A549 (cell line): Measurements from ENCODE around the gene LARGE1. TPM values are rescaled to one million over a fixed set of nuclear protein-coding genes. Genes with fewer than 3 reads are reported as not detected.

Experiments used
- ATAC-seq, 2 experiments: fragments of 200-7000 bp in 1 of 2; fragments of >200 bp in 1 of 2; cut with Nextera tagmentation in 1 of 2; cut with Tn5 transposase in 1 of 2; 3 replicates each; pipeline versions ENCODE4 v1.8.0 to v1.9.1; 2018 to 2020; ENCODE audit warnings: mild to moderate bottlenecking in 1 of 2, moderate library complexity in 1 of 2
- CTCF ChIA-PET: fragments of 300-600 bp; sonication (Branson Sonifier 250); formaldehyde crosslinking; extraction: SDS; loops from one replicate; lab custom pipeline; 2021; ENCODE audit warnings: antibody characterized with exemption, inconsistent platforms; lab: Yijun Ruan, JAX
- POLR2A ChIA-PET: fragments of 350-600 bp; formaldehyde crosslinking; extraction: SDS; loops from one replicate; lab custom pipeline; 2021; ENCODE audit warnings: antibody characterized with exemption, inconsistent platforms; lab: Yijun Ruan, JAX
- DNase-seq, 2 experiments: peaks; one replicate each; pipeline versions ENCODE4 v3.0.0 to v3.0.0-alpha.2; 2011 to 2016; ENCODE audit warnings: low read depth in 1 of 2, low spot score in 1 of 2
- FAIRE-seq: peaks from 2 replicates; lab custom pipeline; 2011; peaks lifted over from hg19 to GRCh38; lab: Jason Lieb, UNC
- H3K27ac ChIP-seq, 2 experiments: fragments of >200 bp; sonication (Bioruptor Twin); formaldehyde crosslinking; 3 replicates each; pipeline ENCODE4 v1.5.1; 2016 to 2017
- H3K4me1 ChIP-seq: fragments of >200 bp; sonication (Bioruptor Twin); formaldehyde crosslinking; 3 replicates; pipeline ENCODE4 v1.6.1; 2016
- H3K4me2 ChIP-seq: fragments of >200 bp; sonication (Bioruptor Twin); formaldehyde crosslinking; 3 replicates; pipeline ENCODE4 v1.6.1; 2016
- H3K4me3 ChIP-seq: fragments of >200 bp; sonication (Bioruptor Twin); formaldehyde crosslinking; 3 replicates; pipeline ENCODE4 v1.5.1; 2016
- H3K9me3 ChIP-seq: fragments of >200 bp; sonication (Bioruptor Twin); formaldehyde crosslinking; 3 replicates; pipeline ENCODE4 v1.6.1; 2016
- ATOH8 ChIP-seq: fragments of 250-450 bp; sonication (Bioruptor Pico); IDR thresholded peaks from 2 replicates; pipeline ENCODE4 v1.5.0; 2020; ENCODE audit warnings: low read depth, mild to moderate bottlenecking, moderate library complexity
- BCL3 ChIP-seq: fragments of >200 bp; sonication (Bioruptor Twin); formaldehyde crosslinking; IDR thresholded peaks from 3 replicates; pipeline ENCODE4 v1.6.1; 2016
- CBX2 ChIP-seq: fragments of 200-600 bp; sonication (generic); IDR thresholded peaks from 2 replicates; pipeline ENCODE4 v1.6.1; 2016; ENCODE audit warnings: low read depth, mild to moderate bottlenecking, borderline replicate concordance
- CEBPB ChIP-seq, 2 experiments: fragments of >200 bp in 1 of 2; sonication (Bioruptor Twin) in 1 of 2; formaldehyde crosslinking in 1 of 2; IDR thresholded peaks; 2 replicates each; pipeline ENCODE4 v1.6.1; 2012 to 2016
- CHD2 ChIP-seq: fragments of 150-350 bp; IDR thresholded peaks from 2 replicates; pipeline ENCODE4 v1.6.1; 2014; ENCODE audit warnings: low read length; ENCODE audit not compliant: partially characterized antibody
- ESRRA ChIP-seq: fragments of 150-350 bp; IDR thresholded peaks from 2 replicates; pipeline ENCODE4 v1.6.1; 2014; ENCODE audit warnings: mild to moderate bottlenecking, low read length, borderline replicate concordance
- GATA3 ChIP-seq: IDR thresholded peaks from 2 replicates; pipeline ENCODE4 v1.6.1; 2012; ENCODE audit warnings: borderline replicate concordance
- HDAC2 ChIP-seq: fragments of 200-600 bp; sonication (generic); IDR thresholded peaks from 2 replicates; pipeline ENCODE4 v1.6.1; 2016
- HMGXB4 ChIP-seq: fragments of 250-450 bp; sonication (Bioruptor Pico); IDR thresholded peaks from 2 replicates; pipeline ENCODE4 v1.5.0; 2021; ENCODE audit warnings: mild to moderate bottlenecking, moderate library complexity, borderline replicate concordance
- HOXA7 ChIP-seq: fragments of 250-450 bp; sonication (Bioruptor Pico); IDR thresholded peaks from 2 replicates; pipeline ENCODE4 v1.5.0; 2020; ENCODE audit warnings: mild to moderate bottlenecking, moderate library complexity
- KDM1A ChIP-seq: fragments of 200-600 bp; sonication (generic); IDR thresholded peaks from 2 replicates; pipeline ENCODE4 v1.6.1; 2016; ENCODE audit warnings: low read depth, mild to moderate bottlenecking
- KDM5A ChIP-seq: fragments of 200-600 bp; sonication (generic); IDR thresholded peaks from 2 replicates; pipeline ENCODE4 v1.6.1; 2016; ENCODE audit warnings: antibody characterized with exemption, mild to moderate bottlenecking
- MAFK ChIP-seq: fragments of 450-650 bp; IDR thresholded peaks from 2 replicates; pipeline ENCODE4 v1.6.1; 2014; ENCODE audit not compliant: partially characterized antibody
- MYC ChIP-seq: IDR thresholded peaks from 2 replicates; pipeline ENCODE4 v1.6.1; 2012; ENCODE audit warnings: mild to moderate bottlenecking, inconsistent platforms, low read length, improper control_type of control experiment, borderline replicate concordance
- NPAS2 ChIP-seq: fragments of 250-450 bp; sonication (Bioruptor Pico); IDR thresholded peaks from 2 replicates; pipeline ENCODE4 v1.8.0; 2022; ENCODE audit warnings: mild to moderate bottlenecking, moderate library complexity, borderline replicate concordance
- NR3C1 ChIP-seq: fragments of >200 bp; sonication (Bioruptor Twin); formaldehyde crosslinking; IDR thresholded peaks from 3 replicates; pipeline ENCODE4 v1.6.1; 2017
- PHF8 ChIP-seq: fragments of 200-600 bp; sonication (generic); IDR thresholded peaks from 2 replicates; pipeline ENCODE4 v1.6.1; 2016; ENCODE audit warnings: low read depth, mild to moderate bottlenecking, antibody characterized with exemption, moderate library complexity, borderline replicate concordance
- POLR2A ChIP-seq: IDR thresholded peaks from 2 replicates; pipeline ENCODE4 v1.6.1; 2012; ENCODE audit warnings: mild to moderate bottlenecking, low read length
- POLR2AphosphoS2 ChIP-seq: conservative IDR thresholded peaks from 2 replicates; pipeline ENCODE4 v1.6.1; 2012; ENCODE audit warnings: low read length, improper control_type of control experiment, inconsistent platforms
- RAD21 ChIP-seq, 2 experiments: fragments of >200 bp in 1 of 2; sonication (Bioruptor Twin) in 1 of 2; formaldehyde crosslinking in 1 of 2; IDR thresholded peaks in 1 of 2; conservative IDR thresholded peaks in 1 of 2; 2 replicates in 1 of 2; 3 replicates in 1 of 2; pipeline ENCODE4 v1.6.1; 2012 to 2018; ENCODE audit warnings: inconsistent platforms in 1 of 2
- RFX5 ChIP-seq: fragments of 450-650 bp; IDR thresholded peaks from 2 replicates; pipeline ENCODE4 v1.7.1; 2014; ENCODE audit warnings: antibody characterized with exemption, mild to moderate bottlenecking, moderate library complexity
- SREBF2 ChIP-seq: fragments of 450-650 bp; IDR thresholded peaks from 2 replicates; pipeline ENCODE4 v1.6.1; 2014; ENCODE audit warnings: mild to moderate bottlenecking, moderate library complexity
- WGBS: methylation state at CpG from one replicate; pipeline ENCODE4 v1.1.6; 2017; ENCODE audit errors: missing lambda C conversion rate; 5-methylcytosine and 5-hydroxymethylcytosine counted together
- polyA plus RNA-seq, 4 experiments: library from polyadenylated mRNA; depleted of rRNA in 3 of 4; stranded (reverse); fragments of >200 nt; fragmentation: RNase III in 1 of 4; extraction: RNeasy Plus Mini Kit Qiagen cat#74134 plus additional on column Dnase treatment in 1 of 4; gene quantifications; 2 replicates in 3 of 4; 3 replicates in 1 of 4; pipeline ENCODE4 v1.2.3, GENCODE V29; 2011 to 2017
- TF ChIP-seq, protein P1 (sequence below): IDR thresholded peaks from 2 replicates; pipeline ENCODE4 v1.6.1; 2012

LARGE1 gene
- polyA plus RNA-seq, 2 of the 4 experiments (the other 2 are of a cell fraction), result 2.7 to 5.8 TPM

GRCh38 chr22:33357981-33358399 lies 562.3 kb downstream of the LARGE1 start:
- Histone ChIP-seq H3K4me2 (no peak overlapping the region), H3K4me3 (no peak overlapping the region), H3K4me1 (peaks cover 21% of the 10 kb centered on the region), H3K9me3 (no peaks in the 10 kb centered on the region), H3K27ac (no peak overlapping the region)
- FAIRE-seq, result no peak
- ATAC-seq, result no peak
- ChIA-PET POLR2A (no interaction called here), CTCF (no interaction called here)
- no peak for DNase-seq
- TF ChIP-seq POLR2AphosphoS2 (no peak), GATA3 (no peak), HDAC2 (no peak), KDM1A (no peak), CBX2 (no peak), SREBF2 (no peak), NR3C1 (no peak), RFX5 (no peak), NPAS2 (CRISPR knock-in tag) (no peak), BCL3 (no peak), ATOH8 (CRISPR knock-in tag) (no peak), PHF8 (no peak), ESRRA (no peak)
- 78% methylated on average over 4 of the region's 4 CpGs for WGBS

DNA sequence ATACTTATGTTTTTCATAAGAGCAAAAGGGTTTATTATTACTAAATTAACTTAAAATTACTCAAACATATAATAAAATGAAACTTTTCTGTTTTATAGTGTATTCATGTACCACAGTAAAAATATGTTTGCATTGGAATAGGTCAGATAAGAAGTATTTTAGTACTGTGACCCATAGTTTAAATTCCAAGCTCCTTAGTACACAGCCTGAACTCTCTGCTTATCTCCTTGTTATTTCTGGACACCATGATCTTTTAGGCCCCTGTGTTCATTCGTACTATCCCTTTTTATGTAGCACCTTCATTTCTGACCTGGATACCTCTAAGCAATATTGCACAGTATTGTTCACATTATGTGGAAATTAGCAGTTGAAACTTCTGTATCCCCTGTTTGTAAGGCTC lies 565.3 kb downstream of the LARGE1 start:
- H3K4me3 ChIP-seq, result no peak overlapping the region
- no peaks in the 10 kb centered on the region for H3K9me3 ChIP-seq
- no peak for ATAC-seq
- WGBS, result 42% methylated on average over 1 of the region's 1 CpG
- no peak overlapping the region for H3K4me2 ChIP-seq
- no peak overlapping the region for H3K27ac ChIP-seq
- no peak for DNase-seq
- ChIA-PET POLR2A (no interaction called here), CTCF (no interaction called here)
- no peak for FAIRE-seq
- TF ChIP-seq KDM5A (no peak), SREBF2 (no peak), CEBPB (IDR thresholded peaks at IDR 0.05) (no peak), HMGXB4 (CRISPR knock-in tag) (no peak), MAFK (no peak), POLR2A (no peak)
- TF ChIP-seq, protein P1, sequence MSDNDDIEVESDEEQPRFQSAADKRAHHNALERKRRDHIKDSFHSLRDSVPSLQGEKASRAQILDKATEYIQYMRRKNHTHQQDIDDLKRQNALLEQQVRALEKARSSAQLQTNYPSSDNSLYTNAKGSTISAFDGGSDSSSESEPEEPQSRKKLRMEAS, result no peak
- H3K4me1 ChIP-seq, result peaks cover 13% of the 10 kb centered on the region; the same call in 1 of the 3 replicates

DNA sequence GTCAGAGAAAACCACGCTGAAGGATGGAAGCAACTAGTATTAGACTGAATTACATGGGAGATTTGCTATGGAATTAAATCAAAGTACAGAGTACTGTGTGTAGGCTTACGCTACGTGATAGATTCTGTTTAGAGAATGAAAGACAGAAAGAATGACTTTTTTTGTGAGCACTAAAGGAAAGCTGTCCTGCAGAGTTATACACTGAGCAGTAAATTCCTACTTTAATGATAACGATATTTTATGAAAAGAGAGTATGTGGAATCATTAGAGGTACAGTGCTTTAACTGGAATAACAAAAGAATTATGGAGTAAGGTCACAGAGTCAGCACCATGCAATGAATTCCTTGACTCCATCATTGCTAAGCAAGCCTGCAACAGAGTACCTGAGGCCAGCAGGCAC lies 566.8 kb downstream of the LARGE1 start:
- FAIRE-seq (no peak), DNase-seq (no peak), ATAC-seq (no peak)
- Histone ChIP-seq H3K4me3 (no peak overlapping the region), H3K4me1 (peaks cover 13% of the 10 kb centered on the region; the same call in 1 of the 3 replicates), H3K4me2 (no peak overlapping the region), H3K9me3 (no peaks in the 10 kb centered on the region), H3K27ac (no peak overlapping the region)
- WGBS, result 82% methylated on average over 4 of the region's 4 CpGs
- no peak for TF ChIP-seq MYC
- no peak for TF ChIP-seq PHF8
- TF ChIP-seq HOXA7 (CRISPR knock-in tag), result no peak
- TF ChIP-seq CHD2, result no peak
- no peak for TF ChIP-seq RAD21 (conservative IDR thresholded peaks at IDR 0.05 in 1 of 2, IDR thresholded peaks at IDR 0.05 in 1 of 2)
- ChIA-PET POLR2A (no interaction called here), CTCF (interaction anchor here (1.3 kb wide), 1 partner anchor 51 kb away, joined by 4 read pairs; no protein-coding TSS in a partner anchor)
